PC-9 (cell line): ENCODE measurements around the gene SUGCT. TPM values are rescaled to one million over a fixed set of nuclear protein-coding genes. Genes with fewer than 3 reads are reported as not detected.
"Not testable (repeated sequence)": the region's sequence is repeated elsewhere in the genome, so short reads cannot be mapped to it uniquely, and the experiment has no call there.

Experiments
- BruUV-seq: library from RNA; stranded (reverse); fragments of 400-500 nt; replicated peaks from 2 replicates; lab custom pipeline; 2021; lab: Mats Ljungman, UMichigan
- CTCF ChIA-PET: fragments of 300-600 bp; sonication (Branson Sonifier 250); formaldehyde crosslinking; loops from one replicate; lab custom pipeline; 2022; ENCODE audit warnings: antibody characterized with exemption; lab: Charles Lee
- POLR2A ChIA-PET: fragments of 300-600 bp; sonication (Branson Sonifier 250); formaldehyde crosslinking; loops from one replicate; lab custom pipeline; 2022; ENCODE audit warnings: antibody characterized with exemption; ENCODE audit not compliant: unreplicated experiment; lab: Charles Lee
- DNase-seq, 2 experiments: peaks; one replicate each; pipeline versions ENCODE4 v3.0.0 to v3.0.0-alpha.2; 2015 to 2022; ENCODE audit warnings: mixed read lengths in 1 of 2
- H2AFZ ChIP-seq: fragments of 200-600 bp; sonication (generic); 2 replicates; pipeline ENCODE4 v1.8.1; 2017; ENCODE audit warnings: antibody characterized with exemption
- H3F3A ChIP-seq: fragments of 200-600 bp; sonication (generic); 2 replicates; pipeline ENCODE4 v1.8.1; 2017; ENCODE audit warnings: antibody characterized with exemption, mild to moderate bottlenecking, low read depth; ENCODE audit not compliant: insufficient read depth
- H3K27ac ChIP-seq: fragments of 200-600 bp; sonication (generic); 2 replicates; pipeline ENCODE4 v1.6.1; 2016; ENCODE audit warnings: mixed run types
- H3K27me3 ChIP-seq: fragments of 200-600 bp; sonication (generic); 2 replicates; pipeline ENCODE4 v1.6.1; 2016; ENCODE audit warnings: low read depth, mixed run types; ENCODE audit not compliant: insufficient read depth
- H3K36me3 ChIP-seq: fragments of 200-600 bp; sonication (generic); 2 replicates; pipeline ENCODE4 v1.6.1; 2016; ENCODE audit warnings: low read depth, mixed run types
- H3K4me1 ChIP-seq: fragments of 200-600 bp; sonication (generic); replicated peaks from 2 replicates; pipeline ENCODE4 v1.6.1; 2016; ENCODE audit warnings: mixed run types; ENCODE audit not compliant: insufficient read depth
- H3K4me2 ChIP-seq: fragments of 200-600 bp; sonication (generic); 2 replicates; pipeline ENCODE4 v1.6.1; 2017; ENCODE audit warnings: mixed run types
- H3K4me3 ChIP-seq: fragments of 200-600 bp; sonication (generic); 2 replicates; pipeline ENCODE4 v1.6.1; 2016; ENCODE audit warnings: mixed run types
- H3K79me2 ChIP-seq: fragments of 200-600 bp; sonication (generic); 2 replicates; pipeline ENCODE4 v1.6.1; 2017; ENCODE audit warnings: low read depth, mixed run types
- H3K9me2 ChIP-seq: fragments of 200-600 bp; sonication (generic); 2 replicates; pipeline ENCODE4 v1.8.1; 2017; ENCODE audit warnings: mild to moderate bottlenecking; ENCODE audit not compliant: insufficient read depth
- H3K9me3 ChIP-seq: fragments of 200-600 bp; sonication (generic); 2 replicates; pipeline ENCODE4 v1.8.1; 2016; ENCODE audit warnings: low read depth; ENCODE audit not compliant: insufficient read depth
- H4K20me1 ChIP-seq: fragments of 200-600 bp; sonication (generic); 2 replicates; pipeline ENCODE4 v1.8.1; 2017; ENCODE audit not compliant: insufficient read depth
- EZH2 ChIP-seq: fragments of 200-600 bp; sonication (generic); IDR thresholded peaks from 2 replicates; pipeline ENCODE4 v1.8.0; 2017; ENCODE audit warnings: antibody characterized with exemption, low read depth
- intact Hi-C: fragments of 100-400 bp; cut with micrococcal nuclease; formaldehyde crosslinking; loops from one replicate; pipeline ENCODE4 v1.10.0; 2022; ENCODE audit not compliant: unreplicated experiment
- total RNA-seq: library from RNA; stranded (reverse); gene quantifications from 2 replicates; pipeline ENCODE4 v1.2.3, GENCODE V29; 2021
- TF ChIP-seq, protein P1 (sequence below): fragments of 200-600 bp; sonication (generic); conservative IDR thresholded peaks from 2 replicates; pipeline ENCODE4 v1.6.1; 2017; ENCODE audit warnings: mixed run types, antibody characterized with exemption, mild to moderate bottlenecking, moderate library complexity

The SUGCT gene
- total RNA-seq, 1 experiment from 2014 or later = 3.5 TPM

DNA sequence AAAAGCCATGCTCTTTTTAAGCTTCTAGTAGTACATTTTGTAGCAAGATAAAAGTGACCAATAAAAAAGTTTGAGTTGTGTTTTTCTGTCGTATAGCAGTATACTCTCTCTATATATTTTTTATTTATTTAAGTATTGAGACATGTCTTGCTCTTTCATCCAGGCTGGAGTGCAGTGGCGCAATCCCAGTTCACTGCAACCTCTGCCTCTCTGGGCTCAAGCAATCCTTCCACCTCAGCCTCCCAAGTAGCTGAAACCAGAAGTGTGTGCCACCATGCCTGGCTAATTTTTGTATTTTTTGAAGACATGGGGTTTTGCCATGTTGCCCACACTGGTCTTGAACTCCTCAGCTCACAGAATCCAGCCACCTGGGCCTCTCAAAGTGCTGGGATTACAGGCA is 2.8 kb downstream of the SUGCT start:
- H3K79me2 ChIP-seq = peaks cover 19% of the 10 kb centered on the region
- BruUV-seq = no TSS peak
- peaks cover 24% of the 10 kb centered on the region for H3K9me3 ChIP-seq
- H2AFZ ChIP-seq = no peak overlapping the region
- H3K36me3 ChIP-seq = peaks cover 5% of the 10 kb centered on the region; the same call in 1 of the 2 replicates
- POLR2A ChIA-PET = no interaction called here
- TF ChIP-seq, protein P1, sequence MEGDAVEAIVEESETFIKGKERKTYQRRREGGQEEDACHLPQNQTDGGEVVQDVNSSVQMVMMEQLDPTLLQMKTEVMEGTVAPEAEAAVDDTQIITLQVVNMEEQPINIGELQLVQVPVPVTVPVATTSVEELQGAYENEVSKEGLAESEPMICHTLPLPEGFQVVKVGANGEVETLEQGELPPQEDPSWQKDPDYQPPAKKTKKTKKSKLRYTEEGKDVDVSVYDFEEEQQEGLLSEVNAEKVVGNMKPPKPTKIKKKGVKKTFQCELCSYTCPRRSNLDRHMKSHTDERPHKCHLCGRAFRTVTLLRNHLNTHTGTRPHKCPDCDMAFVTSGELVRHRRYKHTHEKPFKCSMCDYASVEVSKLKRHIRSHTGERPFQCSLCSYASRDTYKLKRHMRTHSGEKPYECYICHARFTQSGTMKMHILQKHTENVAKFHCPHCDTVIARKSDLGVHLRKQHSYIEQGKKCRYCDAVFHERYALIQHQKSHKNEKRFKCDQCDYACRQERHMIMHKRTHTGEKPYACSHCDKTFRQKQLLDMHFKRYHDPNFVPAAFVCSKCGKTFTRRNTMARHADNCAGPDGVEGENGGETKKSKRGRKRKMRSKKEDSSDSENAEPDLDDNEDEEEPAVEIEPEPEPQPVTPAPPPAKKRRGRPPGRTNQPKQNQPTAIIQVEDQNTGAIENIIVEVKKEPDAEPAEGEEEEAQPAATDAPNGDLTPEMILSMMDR = no peak
- no peak for TF ChIP-seq EZH2
- H3K4me3 ChIP-seq = no peak overlapping the region
- intact Hi-C loops = no loop called here
- CTCF ChIA-PET = no interaction called here
- no peaks in the 10 kb centered on the region for H3F3A ChIP-seq
- no peaks in the 10 kb centered on the region for H3K27me3 ChIP-seq
- H3K4me2 ChIP-seq = no peak overlapping the region
- peaks cover 10% of the 10 kb centered on the region for H3K4me1 ChIP-seq
- H4K20me1 ChIP-seq = peaks cover 6% of the 10 kb centered on the region; the same call in 1 of the 2 replicates
- H3K27ac ChIP-seq = no peak overlapping the region
- DNase-seq = no peak
- H3K9me2 ChIP-seq = no peaks in the 10 kb centered on the region

DNA sequence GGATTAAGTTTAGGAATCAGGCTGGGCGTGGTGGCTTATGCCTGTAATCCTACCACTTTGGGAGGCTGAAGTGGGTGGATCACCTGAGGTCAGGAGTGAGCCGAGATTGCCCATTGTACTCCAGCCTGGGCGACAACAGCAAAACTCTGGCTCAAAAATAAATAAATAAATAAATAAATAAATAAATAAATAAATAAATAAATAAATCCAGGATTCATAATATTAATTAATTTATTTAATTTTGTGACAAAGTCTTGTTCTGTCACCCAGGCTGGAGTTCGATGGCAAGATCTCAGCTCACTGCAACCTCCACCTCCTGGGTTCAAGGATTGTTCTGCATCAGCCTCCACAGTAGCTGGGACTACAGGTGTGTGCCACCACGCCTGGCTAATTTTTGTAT is 4.2 kb downstream of the SUGCT start:
- H3K4me3 ChIP-seq = no peak overlapping the region
- TF ChIP-seq, protein P1 = no peak
- no peak for TF ChIP-seq EZH2
- peaks cover 5% of the 10 kb centered on the region for H3K79me2 ChIP-seq
- H3K36me3 ChIP-seq = no peaks in the 10 kb centered on the region
- H3F3A ChIP-seq = no peaks in the 10 kb centered on the region
- BruUV-seq = no TSS peak
- no peaks in the 10 kb centered on the region for H3K27me3 ChIP-seq
- H3K4me1 ChIP-seq = no peaks in the 10 kb centered on the region
- no peak for DNase-seq
- H4K20me1 ChIP-seq = no peaks in the 10 kb centered on the region
- CTCF ChIA-PET = no interaction called here
- H3K9me2 ChIP-seq = no peaks in the 10 kb centered on the region
- no peak overlapping the region for H3K4me2 ChIP-seq
- peaks cover 23% of the 10 kb centered on the region; the same call in 1 of the 2 replicates for H3K9me3 ChIP-seq
- no peak overlapping the region for H3K27ac ChIP-seq
- intact Hi-C loops = no loop called here
- POLR2A ChIA-PET = no interaction called here
- no peak overlapping the region for H2AFZ ChIP-seq

DNA sequence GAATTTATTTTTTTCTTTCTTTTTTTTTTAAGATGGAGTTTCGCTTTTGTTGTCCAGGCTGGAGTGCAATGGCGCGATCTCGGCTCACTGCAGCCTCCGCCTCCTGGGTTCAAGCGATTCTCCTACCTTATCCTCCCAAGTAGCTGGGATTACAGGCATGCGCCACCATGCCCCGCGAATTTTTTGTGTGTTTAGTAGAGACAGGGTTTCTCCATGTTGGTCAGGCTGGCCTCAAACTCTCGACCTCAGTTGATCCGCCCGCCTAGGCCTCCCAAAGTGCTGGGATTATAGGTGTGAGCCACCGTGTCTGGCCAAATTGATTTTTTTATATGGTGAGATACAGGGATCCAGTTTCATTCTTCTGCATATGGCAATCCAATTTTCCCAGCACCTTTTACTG is 5.1 kb downstream of the SUGCT start:
- intact Hi-C loops, H4K20me1 ChIP-seq, H3K79me2 ChIP-seq, H3K9me2 ChIP-seq, H2AFZ ChIP-seq, H3K4me3 ChIP-seq, H3K27me3 ChIP-seq, CTCF ChIA-PET, BruUV-seq, H3F3A ChIP-seq, H3K36me3 ChIP-seq, H3K4me1 ChIP-seq, POLR2A ChIA-PET, H3K27ac ChIP-seq, DNase-seq, H3K4me2 ChIP-seq: not testable (repeated sequence)
- peaks cover 23% of the 10 kb centered on the region; the same call in 1 of the 2 replicates for H3K9me3 ChIP-seq

DNA sequence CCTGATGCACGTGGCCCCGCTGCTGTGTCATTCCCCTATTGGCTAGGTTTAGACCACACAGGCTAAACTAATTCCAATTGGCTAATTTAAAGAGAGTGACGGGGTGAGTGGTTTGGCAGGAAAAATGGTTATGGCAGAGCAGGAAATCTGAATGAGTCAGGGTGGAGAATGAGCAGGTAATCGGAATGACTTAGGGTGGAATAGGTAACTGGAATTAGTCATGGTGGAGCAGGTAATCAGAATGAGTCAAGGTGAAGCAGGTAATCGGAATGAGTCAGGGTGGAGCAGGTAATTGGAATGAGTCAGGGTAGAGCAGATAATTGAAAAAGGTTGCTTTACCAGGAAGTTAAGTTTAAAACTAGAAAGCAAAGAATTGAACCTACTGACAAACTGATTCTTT is 7.1 kb downstream of the SUGCT start:
- H4K20me1 ChIP-seq, H3K4me3 ChIP-seq, BruUV-seq, H3F3A ChIP-seq, H3K36me3 ChIP-seq, H2AFZ ChIP-seq, POLR2A ChIA-PET, H3K4me2 ChIP-seq, H3K4me1 ChIP-seq, H3K27ac ChIP-seq, H3K9me2 ChIP-seq, H3K27me3 ChIP-seq, H3K79me2 ChIP-seq, CTCF ChIA-PET, intact Hi-C loops: not testable (repeated sequence)
- H3K9me3 ChIP-seq = peaks cover 23% of the 10 kb centered on the region
- DNase-seq = peak in 1 of 2 experiments; percentile 59

DNA sequence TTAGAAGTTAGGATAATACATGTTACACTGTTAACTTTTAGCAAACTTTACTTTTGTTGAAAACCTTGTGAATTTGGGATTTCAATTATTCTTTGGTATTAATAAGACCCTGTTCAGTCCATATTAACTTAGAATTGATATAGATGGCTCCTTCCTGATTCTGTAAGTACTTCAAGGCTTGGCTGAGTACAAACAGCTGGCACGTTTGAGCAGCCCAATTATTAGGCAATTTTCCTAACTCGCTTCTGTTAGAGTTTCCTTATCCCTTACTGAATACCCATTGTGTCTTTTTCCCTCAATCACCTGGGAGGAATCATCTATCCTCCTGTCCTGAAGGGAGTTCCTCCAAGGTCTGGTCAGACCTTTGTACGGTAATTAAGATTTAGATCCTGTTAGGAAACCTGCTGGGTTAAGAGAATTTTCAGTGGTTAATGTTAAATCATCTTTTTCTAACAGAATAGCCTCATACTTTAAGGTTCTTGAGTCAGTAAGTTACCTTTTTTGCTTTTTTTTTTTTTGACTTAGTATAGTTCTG is 10.9 kb downstream of the SUGCT start:
- H3K4me2 ChIP-seq, H3K9me2 ChIP-seq, POLR2A ChIA-PET, H2AFZ ChIP-seq, intact Hi-C loops, H3K4me3 ChIP-seq, H4K20me1 ChIP-seq, H3K27ac ChIP-seq, H3K79me2 ChIP-seq, H3K27me3 ChIP-seq, CTCF ChIA-PET, BruUV-seq, H3F3A ChIP-seq, DNase-seq, H3K4me1 ChIP-seq, H3K36me3 ChIP-seq: not testable (repeated sequence)
- H3K9me3 ChIP-seq = peaks cover 27% of the 10 kb centered on the region
